Transverse colon (tissue), 3 donors: Measurements from ENCODE around the gene BSPH1.

ENCODE experiments used
- CTCF ChIP-seq, 5 experiments: fragments of 200-600 bp in 3 of 5; fragments of 450-650 bp in 2 of 5; sonication (generic) in 3 of 5; IDR thresholded peaks; 1 replicate in 2 of 5; 2 replicates in 3 of 5; pipeline ENCODE4 v1.5.1; 2016 to 2017; ENCODE audit warnings: antibody characterized with exemption in 5 of 5, inconsistent platforms in 3 of 5, mild to moderate bottlenecking in 2 of 5, moderate library complexity in 1 of 5
- POLR2A ChIP-seq: fragments of 450-650 bp; IDR thresholded peaks from one replicate; pipeline ENCODE4 v1.6.1; 2016; ENCODE audit warnings: antibody characterized with exemption, mild to moderate bottlenecking, moderate library complexity

GRCh38 chr19:47992070-47992469 is at the start of gene BSPH1:
- no peak for TF ChIP-seq CTCF (IDR thresholded peaks at IDR 0.05)
- no peak for TF ChIP-seq POLR2A
